ENCODE results near the gene FAM162A.

Gene FAM162A

GRCh38 chr3:122389197-122389596, 5.2 kb downstream of the FAM162A start:
- DNase-seq = no peak

GRCh38 chr3:122389892-122390291, 5.9 kb downstream of the FAM162A start:
- DNase-seq = no peak

GRCh38 chr3:122390665-122391064, 6.7 kb downstream of the FAM162A start:
- DNase-seq = no peak

- DNase-seq = no peak
These were observed 7.9 kb downstream of the FAM162A start for GRCh38 chr3:122391681-122392446.

GRCh38 chr3:122392868-122393844, 9.2 kb downstream of the FAM162A start:
- DNase-seq = no peak

GRCh38 chr3:122394173-122394572, 10.2 kb downstream of the FAM162A start:
- DNase-seq = no peak

- DNase-seq = no peak
These were observed 11.6 kb downstream of the FAM162A start for GRCh38 chr3:122395582-122395981.

DNA sequence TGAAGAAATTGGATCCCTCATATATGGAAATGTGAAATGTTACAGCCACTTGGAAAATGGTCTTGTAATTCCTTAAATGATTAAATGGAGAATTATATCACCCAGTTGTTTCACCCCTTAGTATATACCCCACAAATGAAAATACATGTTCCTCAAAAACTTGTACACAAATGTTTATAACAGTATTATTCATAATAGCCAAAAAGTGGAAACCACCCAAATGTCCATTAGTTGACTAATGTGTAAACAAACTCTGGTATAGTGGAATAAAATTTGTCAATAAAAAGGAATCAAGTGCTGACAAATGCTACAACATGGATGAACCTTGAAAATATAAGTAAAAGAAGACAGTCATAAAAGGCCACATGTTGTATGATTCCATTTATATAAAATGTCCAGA, 12.5 kb downstream of the FAM162A start:
- no peak for DNase-seq

GRCh38 chr3:122397201-122397600, 13.2 kb downstream of the FAM162A start:
- DNase-seq = no peak

GRCh38 chr3:122398920-122399319, 14.9 kb downstream of the FAM162A start:
- no peak for DNase-seq

GRCh38 chr3:122403489-122403888, 19.5 kb downstream of the FAM162A start:
- DNase-seq = no peak

GRCh38 chr3:122405015-122405414, 21.0 kb downstream of the FAM162A start:
- no peak for DNase-seq

GRCh38 chr3:122406198-122406597, 22.2 kb downstream of the FAM162A start:
- DNase-seq = peak; percentile 28

GRCh38 chr3:122407946-122408345, 24.0 kb downstream of the FAM162A start:
- no peak for DNase-seq

DNA sequence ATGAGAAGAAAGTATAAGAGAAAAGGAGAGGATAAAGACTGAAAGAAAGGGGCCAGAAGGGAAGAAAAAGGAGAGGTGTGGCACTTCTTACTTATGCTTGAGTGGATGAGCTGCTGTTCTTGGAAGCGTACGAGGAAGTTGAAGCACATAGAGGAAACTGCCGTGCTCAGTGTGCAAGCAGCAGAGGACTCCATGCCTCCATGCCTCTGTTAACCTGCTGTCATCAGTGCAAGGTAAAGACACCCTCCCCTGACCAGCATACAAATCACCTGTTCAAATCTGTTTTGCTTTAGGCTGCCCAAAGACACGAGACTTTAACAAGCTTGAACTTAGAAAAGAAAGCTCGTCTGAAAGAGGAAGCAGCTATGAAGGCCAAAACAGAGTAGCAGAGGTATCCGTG, 25.5 kb downstream of the FAM162A start:
- DNase-seq = no peak

DNA sequence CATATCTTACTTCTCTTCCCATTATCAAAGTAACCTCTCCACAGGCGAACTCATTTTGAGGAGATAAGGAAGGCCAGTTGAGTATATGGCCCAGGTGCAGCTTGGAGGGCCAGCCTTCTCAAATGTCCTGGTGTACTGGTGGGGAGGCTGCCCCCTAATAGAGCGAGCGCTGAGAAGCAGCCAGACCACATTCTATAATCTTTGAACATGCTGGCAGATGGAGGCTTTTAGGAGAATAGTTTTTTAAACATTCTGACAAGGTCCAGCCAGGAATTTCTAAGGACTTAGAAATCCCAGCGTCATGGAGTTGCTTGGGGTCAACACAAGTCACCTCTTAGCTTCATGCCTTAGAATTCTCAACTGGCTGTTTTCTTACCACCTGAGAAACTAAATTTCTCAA, 26.1 kb downstream of the FAM162A start:
- DNase-seq = no peak

DNA sequence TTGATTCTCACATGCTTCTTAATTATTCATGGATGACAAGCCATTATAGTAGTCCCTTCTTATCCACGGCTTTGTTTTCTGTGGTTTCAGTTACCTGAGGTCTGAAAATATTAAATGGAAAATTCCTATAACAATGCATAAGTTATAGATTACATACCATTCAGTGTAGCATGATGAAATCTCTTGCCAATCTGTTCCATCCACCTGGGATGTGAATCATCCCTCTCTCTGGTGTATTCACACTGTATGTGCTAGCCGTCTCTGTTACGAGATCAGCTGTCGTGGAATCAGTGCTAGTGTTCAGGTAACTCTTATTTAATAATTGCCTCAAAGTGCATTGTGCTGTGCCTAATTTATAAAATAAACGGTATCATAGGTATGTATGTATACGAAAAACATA, 26.7 kb downstream of the FAM162A start:
- DNase-seq = peak; percentile 12

DNA sequence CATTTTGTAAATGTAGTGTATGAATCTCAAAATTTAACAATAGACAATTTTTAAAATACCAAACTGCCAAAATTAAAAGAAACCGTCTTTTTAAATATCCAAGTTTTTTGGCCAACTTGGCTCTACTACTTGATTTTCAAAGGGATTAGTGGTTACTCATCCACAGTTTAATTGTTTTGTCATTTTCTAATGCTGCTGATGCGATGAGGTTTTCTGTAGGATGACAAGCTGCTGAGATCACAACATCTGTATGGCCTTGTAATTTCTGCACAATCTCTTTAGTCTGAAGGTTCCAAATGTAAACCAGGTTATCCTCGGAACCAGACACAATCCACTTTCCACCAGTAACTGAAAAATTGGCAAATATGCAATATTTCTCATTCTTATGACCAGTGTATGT, 30.4 kb downstream of the FAM162A start:
- DNase-seq = no peak

GRCh38 chr3:122415104-122415744, 31.2 kb downstream of the FAM162A start:
- DNase-seq = peak; percentile 63

DNA sequence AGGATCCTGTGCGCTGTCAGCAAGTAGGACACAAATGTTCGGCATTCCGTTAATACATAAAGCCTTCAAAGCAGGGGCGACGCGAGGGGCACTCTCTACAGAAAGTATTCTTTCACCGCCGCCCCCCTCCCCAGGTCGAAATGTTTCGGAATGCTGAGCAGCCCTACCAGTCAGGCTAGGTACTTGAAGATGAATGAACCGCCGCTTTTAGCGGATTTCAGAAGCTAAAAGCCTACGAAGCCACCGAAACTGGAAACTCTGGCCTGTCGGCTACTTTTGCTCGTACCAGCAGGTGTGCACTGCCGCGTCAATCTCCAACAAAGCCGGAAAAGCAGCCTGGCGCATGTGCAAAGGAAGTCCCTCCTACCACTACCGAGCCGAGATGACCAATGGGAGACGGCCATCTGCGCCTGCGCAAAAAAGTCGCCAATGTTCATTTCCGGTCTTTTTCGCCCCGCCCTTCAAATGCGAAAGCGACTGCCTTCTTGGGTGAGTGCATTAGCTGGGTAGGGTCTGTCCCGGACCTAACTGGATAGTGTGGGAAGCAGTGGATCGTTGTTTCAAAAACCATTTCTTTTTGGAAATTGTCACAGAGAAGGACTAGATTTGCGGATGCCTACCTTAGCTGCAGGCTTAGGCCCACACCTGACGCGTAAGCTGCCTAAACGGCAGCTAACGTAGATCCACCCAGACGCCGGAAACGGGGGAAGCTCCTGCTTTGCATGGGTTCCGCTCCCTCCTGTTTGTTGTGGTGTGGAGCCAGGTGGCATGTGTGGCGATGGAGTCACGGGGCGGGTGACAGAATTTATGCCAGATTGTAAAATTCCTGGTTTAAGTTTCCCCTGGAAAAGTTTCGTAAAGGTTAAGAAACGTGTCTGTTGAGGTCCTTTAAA, 32.0 kb downstream of the FAM162A start, which contains the start of gene WDR5B:
Gene WDR5B (minus strand): TSS at position 301 of the 893 bp plus-strand sequence. CDS start 534 bp downstream, outside the sequence.
- peak; percentile 99 for DNase-seq

GRCh38 chr3:122416966-122417365, 33.0 kb downstream of the FAM162A start:
- no peak for DNase-seq

DNA sequence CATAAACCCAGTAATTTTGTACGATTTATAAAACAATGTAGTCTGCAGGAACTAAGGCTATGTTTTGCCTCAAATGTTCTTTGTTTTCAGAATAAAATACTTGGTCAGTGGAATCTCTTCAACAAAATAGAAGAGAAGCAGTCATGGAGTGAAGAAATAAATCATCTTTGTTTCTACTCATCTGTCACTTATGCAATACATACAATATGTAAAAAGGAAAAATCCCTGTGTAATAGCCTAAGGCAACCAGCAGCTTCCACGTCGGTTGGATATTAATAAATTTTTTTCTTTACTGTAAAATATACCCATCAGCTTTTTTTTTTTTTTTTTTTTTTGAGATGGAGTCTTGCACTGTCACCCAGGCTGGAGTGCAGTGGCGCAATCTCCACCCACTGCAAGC, 37.1 kb downstream of the FAM162A start:
- DNase-seq = no peak

Data from activated CD4-positive, alpha-beta T cell treated with anti-CD3 and anti-CD28 coated beads for 48 hours (primary cell).